ENCODE data around the gene NMNAT3.

NMNAT3 gene

DNA sequence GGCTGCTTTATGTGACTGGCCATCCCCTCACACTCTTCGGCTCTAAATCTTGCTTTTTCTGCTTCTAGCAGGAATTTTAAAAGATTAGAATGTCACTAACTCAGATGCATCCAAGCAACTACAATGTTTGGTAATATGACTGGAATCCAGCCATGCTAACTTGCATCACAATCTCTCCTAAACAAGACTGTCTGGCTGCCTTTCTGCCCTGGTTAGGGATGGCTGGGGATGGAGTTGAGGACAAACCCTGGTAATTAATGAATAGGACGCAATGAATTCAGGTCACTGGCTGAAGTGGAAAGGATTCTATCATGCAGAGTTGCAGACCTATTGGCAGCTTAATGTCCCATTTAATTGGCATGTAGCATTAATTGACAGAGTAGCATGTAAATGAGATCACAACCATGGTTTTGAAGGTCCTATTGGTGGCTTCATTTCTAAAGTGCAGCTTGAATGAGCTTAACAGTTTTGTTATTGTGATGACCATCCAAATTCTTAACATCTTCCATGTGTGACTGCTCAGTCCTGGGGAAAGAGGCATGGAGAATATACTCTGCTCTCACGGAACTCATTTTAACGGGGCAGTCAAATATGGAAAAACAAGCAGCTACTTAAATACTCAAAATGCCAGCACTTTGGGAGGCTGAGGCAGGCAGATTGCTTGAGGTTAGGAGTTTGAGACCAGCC lies 21.7 kb downstream of the NMNAT3 start:
- Histone ChIP-seq H3K4me3 (ENCODE audit: low read depth in 1 of 2, low read length in 2 of 2) (no peak overlapping the region), H3K9ac (ENCODE audit: low read length) (no peak overlapping the region), H3K4me1 (ENCODE audit: insufficient read depth, low read length) (no peaks in the 10 kb centered on the region), H3K36me3 (ENCODE audit: insufficient read depth, low read length) (no peaks in the 10 kb centered on the region), H3K27ac (ENCODE audit: low read depth, low read length) (no peak overlapping the region), H3K27me3 (ENCODE audit: control insufficient read depth in 1 of 2, insufficient read depth in 2 of 2, low read length in 2 of 2) (no peaks in the 10 kb centered on the region), H3K9me3 (ENCODE audit: low read length) (no peaks in the 10 kb centered on the region)

DNA sequence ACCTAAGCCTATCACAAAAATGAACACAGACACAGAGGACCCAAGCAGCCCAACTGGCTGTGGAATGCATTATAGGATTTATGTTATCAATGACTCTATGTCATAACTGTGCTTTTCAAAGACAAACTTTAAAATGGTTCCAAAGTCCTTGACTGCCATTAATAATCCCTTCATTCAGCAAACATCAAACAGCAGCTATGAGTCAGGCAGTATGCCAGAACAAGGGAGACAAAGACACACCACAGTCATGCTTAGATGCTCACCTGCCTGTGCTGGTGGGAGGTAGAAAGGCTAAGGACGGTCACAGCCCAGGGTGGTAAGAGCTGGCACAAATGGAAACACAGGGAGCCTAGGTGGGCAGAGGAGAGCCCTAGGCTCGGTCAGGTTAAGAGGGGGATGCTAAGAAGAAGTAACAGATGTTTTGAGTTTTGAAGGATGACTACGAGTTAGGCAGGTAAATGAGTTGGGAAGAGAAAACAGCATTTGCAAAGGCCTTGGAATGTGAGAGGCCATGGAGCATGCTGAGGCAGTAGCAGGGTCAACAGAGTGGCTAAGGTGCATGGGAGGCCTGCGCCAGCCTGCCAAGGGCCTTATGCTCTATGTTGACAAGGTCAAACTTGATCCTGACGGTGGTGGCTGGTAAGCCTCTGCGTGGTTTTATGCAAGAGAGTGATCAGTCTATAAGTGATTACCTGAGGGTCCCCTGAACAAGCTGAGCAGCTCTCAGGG lies 23.0 kb downstream of the NMNAT3 start:
- Histone ChIP-seq H3K9me3 (ENCODE audit: low read length) (no peaks in the 10 kb centered on the region), H3K9ac (ENCODE audit: low read length) (no peak overlapping the region), H3K36me3 (ENCODE audit: insufficient read depth, low read length) (no peaks in the 10 kb centered on the region), H3K4me1 (ENCODE audit: insufficient read depth, low read length) (no peaks in the 10 kb centered on the region), H3K27me3 (ENCODE audit: control insufficient read depth in 1 of 2, insufficient read depth in 2 of 2, low read length in 2 of 2) (no peaks in the 10 kb centered on the region), H3K4me3 (ENCODE audit: low read depth in 1 of 2, low read length in 2 of 2) (no peak overlapping the region), H3K27ac (ENCODE audit: low read depth, low read length) (no peak overlapping the region)

DNA sequence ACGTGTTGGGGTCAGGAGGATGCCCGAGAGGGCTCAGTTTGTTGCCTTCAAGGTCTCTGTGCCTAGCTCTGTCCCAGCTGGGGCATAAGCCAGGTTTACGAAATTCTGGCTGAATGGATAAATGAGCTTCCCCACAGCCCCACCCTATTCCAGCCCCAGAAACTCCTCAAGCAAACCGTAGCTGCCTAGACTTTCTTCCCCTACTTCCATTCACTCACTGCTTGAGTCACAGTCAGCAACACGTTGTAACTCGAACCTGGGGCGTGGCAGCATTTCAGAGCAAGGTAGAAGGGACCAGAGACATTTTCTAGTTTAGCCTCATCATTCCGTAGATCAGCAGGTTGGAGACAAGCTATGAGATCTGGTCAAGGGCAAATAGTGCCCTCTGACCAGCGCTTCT lies 24.2 kb downstream of the NMNAT3 start:
- Histone ChIP-seq H3K27ac (ENCODE audit: low read depth, low read length) (no peak overlapping the region), H3K4me3 (ENCODE audit: low read depth in 1 of 2, low read length in 2 of 2) (no peak overlapping the region), H3K36me3 (ENCODE audit: insufficient read depth, low read length) (no peaks in the 10 kb centered on the region), H3K4me1 (ENCODE audit: insufficient read depth, low read length) (no peaks in the 10 kb centered on the region), H3K9me3 (ENCODE audit: low read length) (no peaks in the 10 kb centered on the region), H3K27me3 (ENCODE audit: control insufficient read depth in 1 of 2, insufficient read depth in 2 of 2, low read length in 2 of 2) (no peaks in the 10 kb centered on the region), H3K9ac (ENCODE audit: low read length) (no peak overlapping the region)

DNA sequence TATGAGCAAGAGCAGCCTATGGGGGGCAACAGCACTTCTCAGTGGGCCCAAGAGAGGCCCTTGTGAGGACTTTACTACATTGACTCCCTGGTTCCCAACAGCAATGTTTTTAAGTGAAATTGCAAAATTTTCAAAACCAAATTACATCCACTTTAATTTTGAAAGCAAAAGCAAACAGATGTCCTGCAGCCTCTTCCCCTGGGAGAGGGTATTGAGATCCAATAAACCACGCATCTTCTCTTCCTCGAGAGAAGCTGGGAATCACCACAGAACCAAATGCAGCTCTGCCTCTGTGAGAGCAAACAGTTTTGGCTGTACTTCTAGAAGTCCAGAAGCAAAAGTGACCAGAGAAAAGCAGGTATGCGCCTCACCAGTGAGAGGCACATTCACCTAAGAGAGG lies 25.2 kb downstream of the NMNAT3 start:
- Histone ChIP-seq H3K27ac (ENCODE audit: low read depth, low read length) (no peak overlapping the region), H3K9me3 (ENCODE audit: low read length) (no peaks in the 10 kb centered on the region), H3K4me1 (ENCODE audit: insufficient read depth, low read length) (no peaks in the 10 kb centered on the region), H3K36me3 (ENCODE audit: insufficient read depth, low read length) (no peaks in the 10 kb centered on the region), H3K4me3 (ENCODE audit: low read depth in 1 of 2, low read length in 2 of 2) (no peak overlapping the region), H3K27me3 (ENCODE audit: control insufficient read depth in 1 of 2, insufficient read depth in 2 of 2, low read length in 2 of 2) (no peaks in the 10 kb centered on the region), H3K9ac (ENCODE audit: low read length) (no peak overlapping the region)

DNA sequence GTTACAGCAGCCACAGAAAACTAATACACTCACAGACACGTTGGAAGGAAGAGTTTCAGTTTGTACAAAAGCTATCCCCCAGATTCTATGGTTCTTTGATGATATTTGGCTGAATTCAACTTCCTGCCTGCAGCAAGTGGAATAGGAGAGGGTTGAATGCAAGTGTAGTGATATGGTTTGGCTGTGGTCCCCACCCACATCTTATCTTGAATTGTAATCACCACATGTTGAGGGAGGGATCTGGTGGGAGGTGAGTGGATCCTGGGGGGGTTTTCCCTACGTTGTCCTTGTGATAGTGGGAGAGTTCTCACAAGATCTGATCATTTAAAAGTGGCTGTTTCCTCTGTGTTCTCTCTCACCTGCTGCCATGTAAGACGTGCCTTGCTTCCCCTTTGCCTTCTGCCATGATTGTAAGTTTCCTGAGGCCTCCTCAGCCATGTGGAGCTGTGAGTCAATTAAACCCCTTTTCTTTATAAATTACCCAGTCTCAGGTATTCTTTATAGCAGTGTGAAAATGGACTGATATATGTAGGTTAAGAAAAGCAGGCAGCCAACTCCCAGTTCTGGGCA lies 29.8 kb downstream of the NMNAT3 start:
- Histone ChIP-seq H3K4me1 (ENCODE audit: insufficient read depth, low read length) (no peaks in the 10 kb centered on the region), H3K27ac (ENCODE audit: low read depth, low read length) (no peak overlapping the region), H3K4me3 (ENCODE audit: low read depth in 1 of 2, low read length in 2 of 2) (no peak overlapping the region), H3K9ac (ENCODE audit: low read length) (no peak overlapping the region), H3K36me3 (ENCODE audit: insufficient read depth, low read length) (no peaks in the 10 kb centered on the region), H3K27me3 (ENCODE audit: control insufficient read depth in 1 of 2, insufficient read depth in 2 of 2, low read length in 2 of 2) (no peaks in the 10 kb centered on the region), H3K9me3 (ENCODE audit: low read length) (no peaks in the 10 kb centered on the region)

DNA sequence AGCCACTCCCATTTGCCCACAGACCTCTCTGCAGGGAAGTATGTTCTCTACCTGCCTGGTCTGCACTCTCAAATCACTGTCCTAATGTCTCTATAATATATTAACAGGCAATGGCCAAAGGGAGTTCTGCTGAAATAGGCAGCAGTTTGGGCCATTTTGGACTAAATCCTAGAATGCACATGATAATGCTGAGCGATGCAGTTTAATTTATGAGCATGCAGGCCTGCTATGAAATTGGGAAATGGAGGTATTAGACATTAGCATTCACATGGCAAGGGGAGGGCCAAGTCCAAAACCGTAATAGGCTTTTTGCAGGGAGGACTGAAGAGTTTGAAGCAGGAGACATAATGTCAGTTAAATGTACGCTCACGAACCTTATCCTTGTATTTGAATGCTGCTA lies 31.3 kb downstream of the NMNAT3 start:
- H3K4me1 ChIP-seq (ENCODE audit: insufficient read depth, low read length), result no peaks in the 10 kb centered on the region
- H3K9ac ChIP-seq (ENCODE audit: low read length), result no peak overlapping the region
- no peak overlapping the region for H3K27ac ChIP-seq (ENCODE audit: low read depth, low read length)
- H3K4me3 ChIP-seq (ENCODE audit: low read depth in 1 of 2, low read length in 2 of 2), result no peak overlapping the region
- no peaks in the 10 kb centered on the region for H3K27me3 ChIP-seq (ENCODE audit: control insufficient read depth in 1 of 2, insufficient read depth in 2 of 2, low read length in 2 of 2)
- no peaks in the 10 kb centered on the region for H3K36me3 ChIP-seq (ENCODE audit: insufficient read depth, low read length)
- no peaks in the 10 kb centered on the region for H3K9me3 ChIP-seq (ENCODE audit: low read length)

DNA sequence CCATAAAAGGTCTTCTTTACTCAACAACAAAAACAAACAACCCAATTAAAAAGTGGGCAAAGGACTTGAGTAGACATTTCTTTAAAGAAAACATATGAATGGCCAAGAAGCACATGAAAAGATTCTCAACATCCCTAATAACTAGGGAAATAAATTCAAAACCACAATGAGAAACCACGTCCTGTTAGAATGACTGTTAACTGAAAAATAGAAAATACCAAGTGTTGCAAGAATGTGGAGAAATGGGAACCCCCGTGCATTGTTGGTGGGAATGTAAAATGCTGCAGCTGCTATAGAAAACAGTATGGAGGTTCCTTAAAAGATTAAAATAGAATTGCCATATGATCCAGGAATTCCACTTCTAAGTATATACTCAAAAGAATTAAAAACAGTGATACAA lies 34.8 kb downstream of the NMNAT3 start:
- Histone ChIP-seq H3K27me3 (ENCODE audit: control insufficient read depth in 1 of 2, insufficient read depth in 2 of 2, low read length in 2 of 2) (no peaks in the 10 kb centered on the region), H3K36me3 (ENCODE audit: insufficient read depth, low read length) (no peaks in the 10 kb centered on the region), H3K9me3 (ENCODE audit: low read length) (no peaks in the 10 kb centered on the region), H3K9ac (ENCODE audit: low read length) (no peak overlapping the region), H3K27ac (ENCODE audit: low read depth, low read length) (no peak overlapping the region), H3K4me3 (ENCODE audit: low read depth in 1 of 2, low read length in 2 of 2) (no peak overlapping the region), H3K4me1 (ENCODE audit: insufficient read depth, low read length) (no peaks in the 10 kb centered on the region)

DNA sequence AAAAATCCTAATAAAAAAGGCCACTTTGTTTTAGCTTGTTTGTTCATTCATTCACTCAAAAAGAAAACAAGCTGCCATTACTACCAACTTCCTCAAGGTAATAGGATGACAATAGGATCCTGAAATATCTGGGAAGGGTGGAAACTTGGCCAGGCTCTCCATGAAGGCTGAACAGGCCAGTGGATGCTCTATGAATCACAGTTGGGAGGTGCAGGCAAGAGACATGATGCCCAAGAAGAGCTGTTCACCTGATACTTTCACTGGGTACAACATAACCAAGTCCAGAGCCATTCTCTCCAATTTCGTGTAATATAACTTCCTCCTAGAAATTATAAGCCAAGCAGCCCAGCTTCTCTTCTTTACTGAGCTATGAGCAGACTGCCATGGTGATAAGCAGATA lies 37.3 kb downstream of the NMNAT3 start:
- Histone ChIP-seq H3K27me3 (ENCODE audit: control insufficient read depth in 1 of 2, insufficient read depth in 2 of 2, low read length in 2 of 2) (no peaks in the 10 kb centered on the region), H3K4me1 (ENCODE audit: insufficient read depth, low read length) (no peaks in the 10 kb centered on the region), H3K4me3 (ENCODE audit: low read depth in 1 of 2, low read length in 2 of 2) (no peak overlapping the region), H3K27ac (ENCODE audit: low read depth, low read length) (no peak overlapping the region), H3K9me3 (ENCODE audit: low read length) (no peaks in the 10 kb centered on the region), H3K9ac (ENCODE audit: low read length) (no peak overlapping the region), H3K36me3 (ENCODE audit: insufficient read depth, low read length) (no peaks in the 10 kb centered on the region)

DNA sequence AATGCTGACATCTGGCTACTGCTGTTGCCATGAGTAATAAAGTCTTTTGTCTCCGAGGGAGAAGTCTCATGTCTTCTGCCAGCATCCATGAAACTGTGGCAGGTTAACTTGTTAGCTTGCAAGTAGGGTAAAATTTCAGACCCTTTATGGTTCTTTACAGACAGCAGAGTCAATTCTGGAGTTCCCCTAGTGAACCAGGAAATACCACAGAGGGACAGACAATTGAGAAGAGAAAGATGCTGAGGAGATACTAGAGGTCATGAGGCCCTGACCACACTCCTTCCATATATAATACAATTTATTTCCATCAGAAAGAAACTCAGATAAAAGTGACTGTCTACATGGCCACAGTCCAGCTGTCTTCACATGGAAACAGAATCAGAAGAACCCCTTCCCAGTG lies 38.1 kb downstream of the NMNAT3 start:
- no peak overlapping the region for H3K27ac ChIP-seq (ENCODE audit: low read depth, low read length)
- H3K4me3 ChIP-seq (ENCODE audit: low read depth in 1 of 2, low read length in 2 of 2), result no peak overlapping the region
- no peaks in the 10 kb centered on the region for H3K27me3 ChIP-seq (ENCODE audit: control insufficient read depth in 1 of 2, insufficient read depth in 2 of 2, low read length in 2 of 2)
- H3K9me3 ChIP-seq (ENCODE audit: low read length), result no peaks in the 10 kb centered on the region
- peaks cover 3% of the 10 kb centered on the region for H3K4me1 ChIP-seq (ENCODE audit: insufficient read depth, low read length)
- H3K9ac ChIP-seq (ENCODE audit: low read length), result no peak overlapping the region
- H3K36me3 ChIP-seq (ENCODE audit: insufficient read depth, low read length), result no peaks in the 10 kb centered on the region

DNA sequence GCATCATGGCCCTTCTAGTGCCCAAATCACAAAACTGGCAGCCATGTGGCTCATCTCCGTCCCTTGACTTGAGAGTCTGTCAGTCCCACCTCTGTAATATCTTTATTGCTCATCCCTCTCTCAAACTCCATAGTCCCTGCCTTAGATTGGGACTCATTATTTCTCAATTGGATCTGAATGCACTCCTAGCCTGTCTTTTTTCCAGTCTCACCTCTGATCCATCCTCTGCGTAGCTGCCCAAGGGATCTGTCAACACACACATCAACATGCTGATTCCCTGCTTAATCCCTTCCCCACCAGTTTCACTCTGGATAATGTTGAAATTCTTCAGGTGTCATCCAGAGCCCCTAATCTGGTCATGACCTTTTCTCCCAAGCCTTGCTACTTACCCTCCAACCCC lies 39.3 kb downstream of the NMNAT3 start:
- H3K4me3 ChIP-seq (ENCODE audit: low read depth in 1 of 2, low read length in 2 of 2), result no peak overlapping the region
- H3K9me3 ChIP-seq (ENCODE audit: low read length), result no peaks in the 10 kb centered on the region
- H3K27me3 ChIP-seq (ENCODE audit: control insufficient read depth in 1 of 2, insufficient read depth in 2 of 2, low read length in 2 of 2), result no peaks in the 10 kb centered on the region
- H3K36me3 ChIP-seq (ENCODE audit: insufficient read depth, low read length), result no peaks in the 10 kb centered on the region
- H3K9ac ChIP-seq (ENCODE audit: low read length), result no peak overlapping the region
- H3K27ac ChIP-seq (ENCODE audit: low read depth, low read length), result no peak overlapping the region
- peaks cover 6% of the 10 kb centered on the region for H3K4me1 ChIP-seq (ENCODE audit: insufficient read depth, low read length)

DNA sequence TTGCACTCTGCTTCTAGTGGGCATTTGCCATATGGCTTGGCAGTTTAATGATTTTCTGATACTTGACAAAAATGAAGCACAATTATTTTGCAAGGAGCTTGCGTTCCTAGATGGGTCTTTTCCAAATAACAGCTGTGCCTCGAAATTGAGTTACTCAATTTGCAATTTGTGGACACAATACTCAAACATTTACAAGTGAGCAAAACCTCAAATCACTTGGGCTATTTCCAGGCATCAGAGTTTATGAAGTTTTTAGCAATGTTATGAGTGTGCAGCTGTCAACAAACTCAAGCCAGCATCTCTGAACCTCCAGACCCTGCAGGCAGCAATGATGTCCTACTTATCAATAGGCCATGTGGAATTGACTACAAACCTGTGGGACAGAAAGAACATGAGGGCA lies 41.3 kb downstream of the NMNAT3 start:
- H3K27ac ChIP-seq (ENCODE audit: low read depth, low read length), result no peak overlapping the region
- no peaks in the 10 kb centered on the region for H3K36me3 ChIP-seq (ENCODE audit: insufficient read depth, low read length)
- H3K27me3 ChIP-seq (ENCODE audit: control insufficient read depth in 1 of 2, insufficient read depth in 2 of 2, low read length in 2 of 2), result no peaks in the 10 kb centered on the region
- H3K4me3 ChIP-seq (ENCODE audit: low read depth in 1 of 2, low read length in 2 of 2), result no peak overlapping the region
- H3K9me3 ChIP-seq (ENCODE audit: low read length), result no peaks in the 10 kb centered on the region
- H3K9ac ChIP-seq (ENCODE audit: low read length), result no peak overlapping the region
- peaks cover 6% of the 10 kb centered on the region for H3K4me1 ChIP-seq (ENCODE audit: insufficient read depth, low read length)

Data from muscle layer of colon (tissue), 2 donors.